ENCODE data around the gene PHF2.
"Not testable (repeated sequence)": the region's sequence is repeated elsewhere in the genome, so short reads cannot be mapped to it uniquely, and the experiment has no call there.

The PHF2 gene

DNA sequence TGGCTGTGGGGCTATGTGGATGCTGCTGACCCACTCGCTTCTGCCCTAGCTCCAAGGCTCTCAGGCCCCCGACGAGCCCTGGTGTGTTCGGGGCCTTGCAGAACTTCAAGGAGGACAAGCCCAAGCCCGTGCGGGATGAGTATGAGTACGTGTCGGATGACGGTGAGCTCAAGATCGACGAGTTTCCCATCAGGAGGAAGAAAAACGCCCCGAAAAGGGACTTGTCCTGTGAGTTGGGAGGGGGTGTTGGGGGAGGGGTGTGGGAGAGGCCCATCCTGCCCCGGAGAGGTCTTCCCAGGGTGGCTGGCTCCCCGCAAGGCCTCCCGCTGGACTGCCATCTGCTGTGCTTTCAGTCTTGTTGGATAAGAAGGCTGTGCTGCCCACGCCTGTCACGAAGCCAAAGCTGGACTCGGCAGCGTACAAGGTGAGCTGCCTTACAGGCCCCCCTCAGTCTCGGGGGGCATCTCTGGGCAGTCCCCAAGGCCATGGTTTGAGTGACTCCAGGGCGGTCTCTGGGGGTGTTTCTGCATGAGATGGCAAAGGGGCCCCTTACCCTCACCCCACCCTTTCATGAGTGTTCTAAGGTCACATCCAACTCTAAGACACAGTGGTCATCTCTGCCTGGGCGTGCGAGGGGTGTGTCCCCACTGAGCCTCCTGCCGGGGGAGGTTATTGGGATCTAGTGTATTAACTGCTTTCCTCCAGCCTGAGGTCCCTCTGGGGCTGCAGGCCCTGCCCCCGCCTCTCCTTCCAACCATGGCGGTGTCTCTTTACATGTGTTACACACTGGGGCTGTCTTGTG is 89.5 kb downstream of the PHF2 start:
- DNase-seq (ENCODE audit: low spot score): no peak

DNA sequence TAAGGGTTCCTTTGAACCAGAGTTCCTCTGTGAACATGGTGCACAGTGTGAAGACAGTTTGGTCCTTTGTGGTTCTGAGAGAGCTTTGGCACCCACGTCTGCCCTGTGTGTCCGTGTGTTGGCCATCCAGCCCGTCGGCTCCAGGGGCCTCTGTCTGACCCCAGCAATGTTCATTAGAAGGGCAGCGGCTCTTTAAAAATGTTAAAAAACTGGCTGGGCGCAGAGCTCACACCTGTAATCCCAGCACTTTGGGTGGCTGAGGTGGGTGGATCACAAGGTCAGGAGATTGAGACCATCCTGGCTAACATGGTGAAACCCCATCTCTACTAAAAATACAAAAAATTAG is 90.0 kb downstream of the PHF2 start:
- DNase-seq (ENCODE audit: low spot score): not testable (repeated sequence)

DNA sequence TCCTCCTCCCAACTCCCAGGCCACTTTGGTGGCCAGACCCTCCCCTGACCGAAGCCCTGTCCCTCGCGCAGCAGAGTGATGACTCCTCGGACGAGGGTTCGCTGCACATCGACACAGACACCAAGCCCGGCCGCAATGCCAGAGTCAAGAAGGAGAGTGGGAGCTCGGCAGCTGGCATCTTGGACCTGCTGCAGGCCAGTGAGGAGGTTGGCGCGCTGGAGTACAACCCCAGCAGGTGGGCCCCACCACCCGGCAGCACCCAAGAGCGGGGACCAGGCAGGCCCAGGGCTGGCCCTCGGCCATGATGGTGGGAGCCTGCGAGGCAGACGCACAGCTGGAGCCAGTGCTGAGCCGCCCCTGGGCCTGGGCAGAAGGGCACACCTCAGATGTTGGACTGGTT is 90.6 kb downstream of the PHF2 start:
- no peak for DNase-seq (ENCODE audit: low spot score)

DNA sequence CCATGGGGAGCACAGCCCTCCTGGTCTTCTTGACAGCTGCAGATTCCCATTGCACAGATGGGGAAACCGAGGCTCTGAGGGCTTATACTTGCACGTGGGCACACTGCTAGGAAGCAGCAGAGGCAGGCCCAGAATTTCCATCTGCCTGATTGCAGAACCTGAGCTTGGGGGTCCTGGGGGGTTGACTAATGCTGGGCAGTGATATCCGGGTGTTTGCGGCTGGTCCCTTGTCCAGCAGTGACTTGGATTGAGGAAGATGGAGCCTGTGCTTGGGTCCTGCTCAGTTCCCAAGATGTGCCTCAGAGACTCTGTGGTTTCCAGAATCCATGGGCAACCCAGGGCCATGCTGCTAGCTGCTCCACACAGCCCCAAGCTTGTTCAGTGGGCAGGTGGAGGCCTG is 91.2 kb downstream of the PHF2 start:
- DNase-seq (ENCODE audit: low spot score): no peak

DNA sequence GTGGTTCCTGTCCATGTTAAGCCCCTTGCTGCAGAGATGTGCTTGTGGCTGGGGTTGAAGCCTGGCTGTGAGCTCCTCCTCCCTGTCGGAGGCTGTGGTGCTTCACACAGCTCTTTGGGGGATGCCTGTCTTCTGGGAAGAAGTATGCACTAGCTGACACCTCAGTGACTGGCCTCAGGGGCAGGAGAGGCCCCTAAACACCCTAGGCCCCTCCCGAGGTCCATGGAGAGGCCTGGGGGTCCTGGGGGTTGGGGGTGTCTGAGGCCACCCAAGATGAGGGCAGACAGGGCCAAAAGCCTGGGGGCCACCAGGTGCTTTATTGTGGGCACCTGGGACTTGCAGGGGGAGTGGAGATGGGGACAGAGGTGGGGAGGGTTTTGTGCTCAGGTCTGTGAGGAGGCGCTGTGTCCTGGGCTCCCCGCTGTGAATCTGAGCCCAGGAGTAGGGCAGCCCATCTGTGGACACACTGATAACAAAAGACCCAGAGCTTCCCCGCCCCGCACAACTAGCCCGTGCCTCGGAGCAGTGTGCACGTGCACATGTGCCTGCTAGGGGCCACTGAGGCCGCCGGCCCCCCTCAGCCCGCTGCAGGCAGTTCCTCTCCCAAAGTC is 92.0 kb downstream of the PHF2 start:
- no peak for DNase-seq (ENCODE audit: low spot score)

DNA sequence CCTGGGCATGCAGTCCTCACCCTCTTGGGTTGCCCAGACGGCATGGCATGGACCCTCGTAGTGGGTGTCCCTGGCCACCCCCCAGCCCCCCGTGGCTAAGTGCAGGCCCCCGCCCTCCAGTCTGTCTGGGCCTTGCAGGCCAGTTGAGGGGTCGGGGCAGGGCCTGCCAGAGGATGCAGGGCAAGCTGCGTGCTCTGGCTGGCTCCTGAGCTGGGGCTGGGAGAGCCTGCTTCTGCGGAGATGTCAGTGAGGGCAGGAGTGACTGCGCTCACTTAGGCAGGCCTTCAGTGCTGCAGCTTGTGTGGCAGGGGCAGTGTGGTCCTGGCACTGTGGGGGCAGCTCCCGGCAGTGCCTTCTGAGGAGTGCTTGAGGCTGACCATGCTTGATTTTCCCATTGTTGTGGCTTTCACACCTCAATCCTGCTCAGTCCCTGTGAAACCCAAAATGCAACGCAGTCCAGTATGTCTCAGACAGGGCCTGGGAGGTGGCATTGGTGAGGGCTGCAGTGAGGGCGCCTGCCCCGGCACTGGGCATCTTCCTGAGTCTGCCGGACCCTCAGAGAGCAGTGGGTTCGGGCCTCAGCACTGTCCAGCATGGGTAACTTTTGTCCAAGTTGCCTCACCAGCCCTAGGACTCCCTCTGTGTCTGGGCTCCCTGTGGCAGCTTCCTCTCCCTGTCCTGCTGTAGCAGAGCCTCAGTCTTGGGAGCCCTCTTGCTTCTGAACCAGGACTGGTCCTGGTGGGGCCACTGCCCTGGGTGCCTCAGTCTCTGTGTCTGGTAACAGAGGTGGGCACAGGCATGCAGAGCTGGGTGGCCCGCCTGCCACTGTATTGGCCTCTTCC is 93.0 kb downstream of the PHF2 start:
- no peak for DNase-seq (ENCODE audit: low spot score)

DNA sequence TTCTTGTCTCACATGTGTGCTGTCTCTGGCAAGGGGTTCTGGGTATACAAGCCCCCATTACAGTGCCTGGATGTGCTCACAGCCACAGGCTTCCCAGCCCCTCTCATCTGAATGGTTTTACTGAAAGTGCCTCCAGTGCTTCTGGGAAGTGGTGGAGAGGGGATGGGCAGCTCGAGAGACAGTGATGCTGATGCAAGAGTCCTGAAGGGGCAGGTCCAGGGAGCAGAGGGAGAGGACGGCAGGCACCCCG is 93.5 kb downstream of the PHF2 start:
- no peak for DNase-seq (ENCODE audit: low spot score)

DNA sequence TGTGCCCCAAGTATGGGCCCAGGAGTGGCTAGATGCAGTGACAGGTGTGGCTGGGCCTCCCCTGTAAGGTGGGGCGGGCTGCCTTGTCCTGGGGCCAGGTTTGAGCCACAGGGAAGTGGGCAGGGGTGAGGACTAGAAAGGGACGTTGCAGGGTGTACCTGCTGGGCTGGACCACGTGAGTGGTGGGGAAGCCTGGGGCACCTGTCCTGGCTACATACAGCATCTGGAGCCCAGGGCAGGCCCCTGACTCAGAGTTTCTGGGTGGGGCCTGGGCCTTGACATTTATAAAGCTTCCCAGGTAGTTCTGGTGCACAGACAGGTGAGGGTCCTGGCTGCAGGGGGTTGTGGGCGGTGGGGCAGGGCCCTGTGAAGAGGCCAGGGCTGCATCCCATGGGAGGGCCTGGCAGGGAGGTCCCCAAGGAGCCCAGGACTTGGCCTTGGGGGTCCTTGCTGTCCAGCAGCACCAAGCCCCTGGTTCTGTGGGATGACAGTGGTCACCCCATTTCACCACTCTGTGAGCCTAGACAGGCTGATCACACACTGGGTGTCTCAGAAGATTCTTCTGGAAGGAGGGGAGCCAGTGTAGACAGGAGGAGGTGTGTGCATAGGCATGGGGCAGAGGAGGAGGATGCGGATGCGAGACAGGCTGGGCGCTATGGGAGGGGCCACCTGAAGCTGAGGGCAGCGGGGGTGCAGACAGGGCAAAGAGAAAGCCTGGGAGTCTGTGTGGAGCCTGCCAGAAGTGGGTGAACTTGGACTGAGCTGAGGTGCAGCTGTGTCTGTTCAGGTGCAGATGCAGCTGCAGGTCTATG is 94.0 kb downstream of the PHF2 start:
- DNase-seq (ENCODE audit: low spot score): no peak

DNA sequence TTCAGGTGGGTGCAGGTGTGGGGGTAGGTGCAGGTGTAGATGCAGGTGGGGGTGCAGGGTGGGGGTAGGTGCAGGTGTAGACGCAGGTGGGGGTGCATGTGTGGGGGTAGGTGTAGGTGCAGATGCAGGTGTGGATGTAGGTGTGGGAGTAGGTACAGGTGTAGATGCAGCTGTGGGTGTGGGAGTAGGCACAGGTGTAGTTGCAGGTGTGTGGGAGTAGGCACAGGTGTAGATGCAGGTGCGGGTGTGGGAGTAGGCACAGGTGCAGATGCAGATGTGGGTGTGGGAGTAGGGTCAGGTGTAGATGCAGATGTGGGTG is 94.6 kb downstream of the PHF2 start:
- no peak for DNase-seq (ENCODE audit: low spot score)

DNA sequence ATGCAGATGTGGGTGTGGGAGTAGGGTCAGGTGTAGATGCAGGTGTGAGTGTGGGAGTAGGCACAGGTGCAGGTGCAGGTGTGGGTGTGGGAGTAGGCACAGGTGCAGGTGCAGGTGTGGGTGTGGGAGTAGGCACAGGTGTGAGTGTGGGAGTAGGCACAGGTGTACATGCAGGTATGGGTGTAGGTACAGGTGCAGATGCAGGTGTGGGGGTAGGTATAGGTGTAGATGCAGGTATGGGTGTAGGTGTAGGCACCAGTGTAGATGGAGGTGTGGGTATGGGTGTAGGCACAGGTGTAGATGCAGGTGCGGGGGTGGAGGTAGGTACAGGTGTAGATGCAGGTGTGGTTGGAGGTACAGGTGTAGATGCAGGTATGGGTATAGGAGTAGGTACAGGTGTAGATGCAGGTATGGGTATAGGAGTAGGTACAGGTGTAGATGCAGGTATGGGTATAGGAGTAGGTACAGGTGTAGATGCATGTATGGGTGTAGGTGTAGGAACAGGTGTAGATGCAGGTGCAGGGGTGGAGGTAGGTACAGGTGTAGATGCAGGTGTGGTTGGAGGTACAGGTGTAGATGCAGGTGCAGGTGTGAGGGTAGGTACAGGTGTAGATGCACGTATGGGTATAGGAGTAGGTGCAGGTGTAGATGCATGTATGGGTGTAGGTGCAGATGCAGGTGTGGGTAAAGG is 96.1 kb downstream of the PHF2 start:
- not testable (repeated sequence) for DNase-seq (ENCODE audit: low spot score)

DNA sequence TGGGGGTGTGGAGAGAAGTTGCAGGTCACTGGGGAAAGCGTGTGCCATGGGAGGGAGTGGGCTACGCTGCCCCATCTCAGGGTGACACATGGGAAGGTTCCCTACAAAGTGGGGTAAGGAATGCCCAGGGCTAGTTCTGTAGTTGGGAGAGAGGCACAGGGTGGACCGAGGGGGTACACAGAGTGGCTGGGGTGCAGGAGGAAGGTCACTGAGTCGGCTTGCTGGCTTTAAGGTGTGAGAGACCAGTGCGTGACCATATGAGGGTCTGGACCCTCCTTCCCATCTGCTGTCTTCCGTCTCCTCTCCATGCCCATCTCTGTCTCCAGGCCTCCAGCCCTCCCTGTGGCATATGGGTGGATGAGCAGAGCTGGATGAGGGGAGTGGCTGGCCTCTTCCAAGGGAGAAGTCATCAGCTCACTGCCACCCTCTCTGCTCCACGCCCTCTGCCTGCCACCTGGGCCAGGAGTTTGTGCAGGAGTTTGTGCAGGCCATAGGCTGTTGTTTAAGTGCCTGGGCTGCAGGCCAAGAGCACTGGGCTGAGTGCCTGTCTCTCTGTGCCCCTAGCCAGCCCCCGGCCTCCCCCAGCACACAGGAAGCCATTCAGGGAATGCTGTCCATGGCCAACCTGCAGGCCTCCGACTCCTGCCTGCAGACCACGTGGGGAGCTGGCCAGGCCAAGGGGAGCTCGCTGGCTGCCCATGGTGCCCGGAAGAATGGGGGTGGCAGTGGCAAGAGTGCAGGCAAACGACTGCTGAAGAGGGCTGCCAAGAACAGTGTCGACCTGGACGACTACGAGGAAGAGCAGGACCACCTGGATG is 96.8 kb downstream of the PHF2 start:
- DNase-seq (ENCODE audit: low spot score): no peak

DNA sequence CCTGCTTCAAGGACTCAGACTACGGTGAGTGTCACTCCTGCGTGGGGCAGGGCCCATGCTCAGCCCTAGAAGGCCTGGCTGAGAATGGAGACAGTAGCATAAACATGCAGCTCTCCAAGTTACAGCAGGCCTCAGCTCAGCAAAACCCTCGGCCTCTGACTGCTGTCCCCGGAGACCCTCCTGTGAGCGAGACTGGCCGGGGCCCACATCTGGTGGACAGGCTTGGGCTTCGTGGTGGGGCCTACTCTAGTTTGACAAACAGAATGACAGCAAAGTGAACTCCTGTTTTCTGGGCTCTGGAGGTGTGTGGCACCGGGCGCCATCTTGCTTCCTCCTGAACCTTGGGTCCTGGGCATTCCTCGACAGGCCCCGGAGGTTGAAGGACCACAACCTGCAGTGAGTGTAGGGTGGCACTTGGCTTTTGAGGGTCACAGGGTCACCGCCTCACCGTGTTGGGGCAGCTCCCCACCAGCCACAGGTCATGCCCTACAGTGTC is 97.5 kb downstream of the PHF2 start:
- DNase-seq (ENCODE audit: low spot score): no peak

DNA sequence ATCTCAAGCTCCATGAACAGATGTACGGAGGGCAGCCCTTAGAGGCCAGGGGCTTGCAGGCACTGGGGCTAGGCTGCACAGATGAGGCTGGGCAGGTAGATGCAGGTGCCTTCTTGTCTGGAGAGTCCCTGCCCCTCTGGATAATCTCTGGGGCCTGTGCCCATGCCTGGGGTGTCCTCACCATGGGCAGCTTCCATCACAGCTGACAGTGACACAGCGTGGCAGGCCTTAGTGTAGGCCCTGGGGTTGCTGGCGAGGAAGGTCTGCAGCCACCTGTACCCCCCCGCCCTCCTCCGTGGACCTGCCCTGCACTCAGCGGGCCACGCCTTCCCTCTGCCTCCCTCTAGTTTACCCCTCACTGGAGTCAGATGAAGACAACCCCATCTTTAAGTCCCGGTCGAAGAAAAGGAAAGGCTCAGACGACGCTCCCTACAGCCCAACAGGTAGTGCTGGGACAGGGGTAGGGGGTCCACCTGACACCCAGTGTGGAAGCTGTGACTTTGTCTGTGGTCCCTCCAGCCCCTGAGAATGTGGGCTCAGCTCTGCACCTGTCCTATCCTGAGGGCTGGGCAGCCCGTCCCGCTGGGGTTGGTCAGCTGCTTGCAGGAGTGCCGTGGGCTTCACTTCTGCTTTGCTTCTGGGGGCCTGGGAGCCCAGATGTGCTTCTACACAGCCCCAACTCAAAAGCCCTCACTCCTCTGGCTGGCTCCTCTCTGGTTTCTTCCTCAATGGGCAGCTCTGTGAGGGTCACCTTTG is 98.4 kb downstream of the PHF2 start:
- DNase-seq (ENCODE audit: low spot score): no peak

DNA sequence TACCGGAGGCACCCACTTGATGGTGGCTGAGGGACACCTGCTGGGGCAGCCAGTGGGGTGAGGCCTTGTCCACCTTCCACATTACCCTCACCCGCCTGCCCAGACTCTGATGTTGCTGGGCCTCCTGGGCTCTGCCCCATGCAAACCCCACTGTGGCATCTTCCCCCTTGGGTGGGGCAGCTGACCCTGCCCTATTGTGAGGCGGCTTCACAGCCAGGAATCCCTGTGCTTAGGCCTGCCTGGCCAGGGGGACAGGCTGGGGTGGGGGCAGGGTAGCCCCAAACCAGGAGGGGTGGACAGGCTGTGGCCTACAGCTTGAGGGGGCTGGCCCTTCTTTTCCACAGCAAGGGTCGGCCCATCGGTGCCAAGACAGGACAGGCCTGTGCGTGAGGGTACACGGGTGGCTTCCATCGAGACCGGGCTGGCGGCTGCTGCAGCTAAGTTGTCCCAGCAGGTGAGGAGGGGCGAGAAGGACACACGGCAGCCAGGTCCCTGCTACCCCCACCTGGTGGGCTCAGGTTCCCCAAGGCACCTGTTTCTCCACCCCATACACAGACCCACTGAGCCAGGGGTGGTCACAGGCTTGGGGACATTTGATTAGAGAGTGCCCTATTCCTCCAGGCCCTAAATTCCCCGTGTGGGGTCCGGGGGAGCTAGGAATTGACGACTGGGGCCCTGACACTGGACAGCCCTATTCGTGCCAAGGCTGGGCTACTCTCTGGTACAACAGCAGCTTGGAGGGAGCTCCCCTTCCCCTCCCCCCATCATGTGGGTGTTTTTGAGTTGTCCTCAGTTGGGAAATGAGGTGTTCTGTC is 99.2 kb downstream of the PHF2 start:
- no peak for DNase-seq (ENCODE audit: low spot score)

DNA sequence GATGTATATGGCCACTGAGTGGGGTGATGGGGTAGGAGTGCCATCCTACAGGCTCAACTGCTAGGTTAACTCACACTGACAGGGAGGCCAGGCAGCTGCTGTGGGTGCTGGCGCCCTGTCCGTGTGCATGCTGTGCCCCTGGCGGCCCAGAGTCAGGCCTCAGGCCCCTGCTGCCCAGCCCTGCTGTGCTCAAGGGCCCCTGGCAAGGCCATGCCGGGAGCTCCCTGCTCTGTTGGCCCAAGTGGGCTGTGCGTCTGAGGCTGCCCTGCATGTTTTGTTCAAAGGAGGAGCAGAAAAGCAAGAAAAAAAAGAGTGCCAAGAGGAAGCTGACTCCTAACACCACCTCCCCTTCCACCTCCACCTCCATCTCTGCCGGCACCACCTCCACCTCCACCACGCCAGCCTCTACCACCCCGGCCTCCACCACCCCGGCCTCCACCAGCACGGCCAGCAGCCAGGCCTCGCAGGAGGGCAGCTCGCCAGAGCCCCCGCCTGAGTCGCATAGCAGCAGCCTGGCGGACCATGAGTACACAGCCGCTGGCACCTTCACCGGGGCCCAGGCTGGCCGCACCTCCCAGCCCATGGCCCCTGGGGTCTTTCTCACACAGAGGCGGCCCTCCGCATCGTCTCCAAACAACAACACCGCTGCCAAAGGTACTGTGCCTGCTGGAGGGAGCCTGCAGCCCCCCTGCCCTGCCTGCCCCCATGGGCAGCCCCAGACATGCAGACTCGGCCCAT is 100.1 kb downstream of the PHF2 start:
- no peak for DNase-seq (ENCODE audit: low spot score)

DNA sequence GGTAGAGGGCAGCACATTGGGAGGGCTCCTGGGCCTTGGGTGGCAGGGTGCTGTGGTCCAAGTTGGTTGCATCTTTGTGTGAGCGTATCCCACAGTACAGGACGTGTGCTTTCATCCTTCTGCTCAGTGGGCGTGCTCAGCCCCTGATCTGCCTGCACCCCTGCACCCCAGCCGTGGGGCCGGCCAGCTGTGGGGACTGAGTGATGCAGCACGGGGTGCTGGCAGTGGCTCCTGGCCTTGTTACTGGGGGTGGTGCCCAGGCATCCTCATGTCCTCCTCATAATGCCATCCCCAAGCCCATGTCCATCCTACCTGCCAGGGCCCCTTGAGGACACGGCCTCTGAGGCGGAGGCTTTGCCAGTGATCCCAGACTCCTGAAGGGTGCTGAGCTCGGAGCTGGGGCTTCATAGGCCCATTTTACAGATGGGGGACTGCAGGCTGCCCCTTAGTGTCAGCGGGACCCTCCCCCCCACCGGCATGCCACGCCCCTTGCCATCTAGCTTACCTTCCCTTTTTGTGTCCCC is 100.7 kb downstream of the PHF2 start:
- no peak for DNase-seq (ENCODE audit: low spot score)

DNA sequence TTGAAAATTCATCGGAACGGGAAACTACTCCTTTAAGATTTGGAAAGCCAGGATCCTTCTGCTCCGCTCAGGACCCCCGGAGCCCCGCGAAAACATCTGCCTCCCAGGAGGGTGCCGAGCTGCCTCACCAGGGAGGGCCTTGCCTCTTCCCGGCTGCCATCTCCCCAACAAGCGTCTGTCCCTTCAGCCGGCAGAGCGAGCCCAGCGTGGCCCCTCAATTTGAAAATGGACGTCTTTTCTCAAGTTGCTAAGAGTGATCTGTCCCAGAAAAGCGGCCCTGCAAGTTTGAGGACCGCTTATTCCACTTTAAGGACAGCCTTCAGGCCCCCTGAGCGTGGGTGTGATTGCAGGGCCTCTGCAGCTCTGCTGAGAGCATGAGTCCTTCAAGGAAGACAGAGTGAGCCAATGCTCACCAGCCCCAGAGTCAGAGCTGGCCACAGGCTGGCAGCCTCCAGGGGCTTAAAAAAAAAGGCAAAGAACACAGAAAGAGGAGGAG is 101.3 kb downstream of the PHF2 start:
- no peak for DNase-seq (ENCODE audit: low spot score)
